ENCODE data around the gene SLC27A1.

DNA sequence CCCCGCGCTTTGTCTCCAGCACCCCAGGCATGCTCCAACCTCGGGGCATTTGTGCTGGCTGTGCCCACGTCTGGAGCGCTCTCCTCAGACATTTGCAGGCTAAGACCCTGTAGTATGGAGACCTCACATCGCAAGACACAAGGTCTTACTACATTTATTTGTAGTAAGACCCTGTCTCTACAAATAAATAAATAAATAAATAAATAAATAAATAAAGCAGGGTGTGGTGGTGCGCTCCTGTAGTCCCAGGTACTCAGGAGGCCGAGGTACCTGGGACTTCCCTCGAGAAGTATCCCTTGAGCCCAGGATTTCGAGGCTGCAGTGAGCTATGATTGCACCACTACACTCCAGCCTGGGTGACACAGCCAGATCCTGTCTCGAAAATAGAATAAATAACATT is 14.2 kb upstream of the SLC27A1 start:
- TF ChIP-seq CTCF (IDR thresholded peaks at IDR 0.05; ENCODE audit: insufficient read depth, low read depth, low read length) (no peak), EZH2 (IDR thresholded peaks at IDR 0.05; ENCODE audit: insufficient read depth, low read length) (no peak)
